Dermis microvascular lymphatic vessel endothelial cell (primary cell): ENCODE data around the gene POLR1F. TPM values are rescaled to one million over a fixed set of nuclear protein-coding genes. Genes with fewer than 3 reads are reported as not detected.

ENCODE experiments used
- DNase-seq, 2 donors: peaks; one replicate each; pipeline versions ENCODE4 v3.0.0 to v3.0.0-alpha.2; 2010; ENCODE audit warnings: low read depth in 2 of 2
- total RNA-seq: library from RNA; depleted of rRNA; stranded (reverse); fragments of >200 nt; gene quantifications from 2 replicates; pipeline ENCODE4 v1.2.1, GENCODE V29; 2014

Gene POLR1F
- total RNA-seq, 1 donor from 2014 or later = 20.2 TPM

GRCh38 chr7:19677180-19677579 is 31.7 kb downstream of the POLR1F start:
- no peak for DNase-seq

- no peak for DNase-seq
These were observed 33.0 kb downstream of the POLR1F start for GRCh38 chr7:19675816-19676215.

- no peak for DNase-seq
These were observed 34.4 kb downstream of the POLR1F start for GRCh38 chr7:19674266-19674960.

GRCh38 chr7:19670806-19671205 is 38.0 kb downstream of the POLR1F start:
- DNase-seq = no peak

- DNase-seq = peak; percentile 5 to 21
These were observed 43.3 kb downstream of the POLR1F start for GRCh38 chr7:19665399-19666008.

- DNase-seq = no peak
These were observed 44.9 kb downstream of the POLR1F start for GRCh38 chr7:19663816-19664462.

GRCh38 chr7:19648791-19649190 is 60.0 kb downstream of the POLR1F start:
- no peak for DNase-seq

Other genes starting within 250 kb of the POLR1F start
- not detected in 2 replicates for gene TMEM196, start 64.6 kb upstream of the POLR1F start, total RNA-seq